Rectal smooth muscle tissue (tissue), 1 donor: ENCODE data around the gene PRAMEF8.
"Not testable (repeated sequence)": the region's sequence is repeated elsewhere in the genome, so short reads cannot be mapped to it uniquely, and the experiment has no call there.

Experiments used
- H3K27ac ChIP-seq: one replicate; pipeline ENCODE4 v1.7.0; 2013; ENCODE audit warnings: low read depth, low read length, inconsistent platforms
- H3K27me3 ChIP-seq: one replicate; pipeline ENCODE4 v1.7.0; 2013; ENCODE audit warnings: low read length; ENCODE audit not compliant: control insufficient read depth, insufficient read depth
- H3K36me3 ChIP-seq: one replicate; pipeline ENCODE4 v1.7.0; 2013; ENCODE audit warnings: low read length; ENCODE audit not compliant: control insufficient read depth, insufficient read depth
- H3K4me1 ChIP-seq: one replicate; pipeline ENCODE4 v1.7.0; 2013; ENCODE audit warnings: low read length; ENCODE audit not compliant: control insufficient read depth, insufficient read depth
- H3K4me3 ChIP-seq: one replicate; pipeline ENCODE4 v1.7.0; 2013; ENCODE audit warnings: low read length
- H3K9ac ChIP-seq: one replicate; pipeline ENCODE4 v1.7.0; 2013; ENCODE audit warnings: low read length

PRAMEF8 gene

GRCh38 chr1:13245841-13246553 lies 38.9 kb downstream of the PRAMEF8 start:
- H3K4me1 ChIP-seq, H3K4me3 ChIP-seq, H3K36me3 ChIP-seq, H3K9ac ChIP-seq, H3K27ac ChIP-seq, H3K27me3 ChIP-seq: not testable (repeated sequence)

GRCh38 chr1:13243536-13244263 lies 41.2 kb downstream of the PRAMEF8 start:
- not testable (repeated sequence) for H3K9ac ChIP-seq, H3K27me3 ChIP-seq, H3K27ac ChIP-seq, H3K4me1 ChIP-seq, H3K36me3 ChIP-seq, H3K4me3 ChIP-seq

GRCh38 chr1:13239633-13240032 lies 45.3 kb downstream of the PRAMEF8 start:
- not testable (repeated sequence) for H3K36me3 ChIP-seq, H3K9ac ChIP-seq, H3K27ac ChIP-seq, H3K27me3 ChIP-seq, H3K4me3 ChIP-seq, H3K4me1 ChIP-seq

- not testable (repeated sequence) for H3K27ac ChIP-seq, H3K4me1 ChIP-seq, H3K9ac ChIP-seq, H3K27me3 ChIP-seq, H3K4me3 ChIP-seq, H3K36me3 ChIP-seq
Observed at GRCh38 chr1:13237572-13237971, 47.4 kb downstream of the PRAMEF8 start.

- H3K4me3 ChIP-seq, H3K27me3 ChIP-seq, H3K4me1 ChIP-seq, H3K9ac ChIP-seq, H3K36me3 ChIP-seq, H3K27ac ChIP-seq: not testable (repeated sequence)
Observed at GRCh38 chr1:13234057-13234456, 50.9 kb downstream of the PRAMEF8 start.

GRCh38 chr1:13232056-13232455 lies 52.9 kb downstream of the PRAMEF8 start:
- H3K27ac ChIP-seq, H3K9ac ChIP-seq, H3K4me1 ChIP-seq, H3K4me3 ChIP-seq, H3K27me3 ChIP-seq, H3K36me3 ChIP-seq: not testable (repeated sequence)
